ENCODE data around the gene ISL2.
A peak's percentile ranks its signal among the peaks of the same experiment; 100 is the strongest.
"Not testable (repeated sequence)": the region's sequence is repeated elsewhere in the genome, so short reads cannot be mapped to it uniquely, and the experiment has no call there.

ISL2 gene

DNA sequence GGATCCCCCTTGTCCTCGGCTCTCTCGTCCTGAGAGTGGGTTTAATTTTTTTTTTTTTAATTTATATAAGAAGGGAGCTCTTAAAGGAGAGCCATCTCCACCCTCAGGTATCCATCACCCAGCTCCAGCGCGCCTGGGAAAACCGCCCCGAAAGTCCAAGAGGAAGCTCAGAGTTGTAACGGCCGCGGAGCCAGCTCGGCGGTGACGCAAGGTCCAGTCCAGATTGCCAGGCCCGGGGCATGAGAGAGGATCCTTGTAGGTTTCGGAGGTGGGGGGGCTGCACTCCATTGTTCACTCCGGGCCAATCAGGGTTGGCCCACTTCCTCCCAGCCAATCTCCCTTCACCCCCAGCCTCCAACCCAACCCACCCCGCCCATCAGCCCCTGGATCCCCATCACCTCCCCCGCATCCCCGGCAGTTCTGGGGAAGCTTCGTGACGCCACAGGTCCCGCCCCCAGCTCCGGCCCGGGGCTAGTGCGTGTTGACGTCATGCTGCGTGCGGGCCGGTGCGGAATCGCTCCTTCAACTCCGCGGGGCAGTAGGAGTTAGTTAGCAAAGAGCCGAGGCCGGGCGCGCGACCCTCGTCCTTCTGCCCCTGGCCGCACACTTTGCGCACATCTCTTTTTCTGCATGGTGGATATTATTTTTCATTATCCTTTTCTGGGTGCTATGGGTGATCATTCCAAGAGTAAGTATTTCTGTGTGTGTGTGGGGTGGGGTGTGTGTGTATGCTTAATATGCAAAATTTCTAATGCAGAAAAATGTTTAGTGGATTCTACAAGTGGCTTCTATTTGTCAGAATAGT, at the start of gene ISL2:
TSS of gene ISL2 (plus strand) at position 520 of the 805 bp plus-strand sequence. CDS start at position 631, 111 bp downstream.
- DNase-seq (ENCODE audit: low read depth): peak; percentile 96

DNA sequence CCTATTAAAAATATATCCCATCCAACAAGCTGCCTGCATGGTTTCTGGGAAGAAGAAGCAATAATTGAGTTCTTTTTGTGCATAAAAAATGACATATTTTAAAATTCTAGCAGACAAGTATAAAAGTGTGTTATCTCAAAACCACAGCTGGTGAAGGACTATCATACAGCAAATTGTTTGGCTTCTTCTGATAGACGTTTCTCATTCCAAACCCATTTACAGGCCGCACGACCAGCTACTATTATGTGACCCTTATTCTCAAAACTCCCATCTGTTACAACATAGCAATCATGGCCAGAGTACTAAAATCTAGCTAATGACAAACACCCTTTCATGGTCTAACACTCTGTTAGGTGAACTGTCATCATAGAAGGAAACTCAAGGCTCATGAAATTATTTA, 47.0 kb upstream of the ISL2 start:
- DNase-seq (ENCODE audit: low read depth): no peak

DNA sequence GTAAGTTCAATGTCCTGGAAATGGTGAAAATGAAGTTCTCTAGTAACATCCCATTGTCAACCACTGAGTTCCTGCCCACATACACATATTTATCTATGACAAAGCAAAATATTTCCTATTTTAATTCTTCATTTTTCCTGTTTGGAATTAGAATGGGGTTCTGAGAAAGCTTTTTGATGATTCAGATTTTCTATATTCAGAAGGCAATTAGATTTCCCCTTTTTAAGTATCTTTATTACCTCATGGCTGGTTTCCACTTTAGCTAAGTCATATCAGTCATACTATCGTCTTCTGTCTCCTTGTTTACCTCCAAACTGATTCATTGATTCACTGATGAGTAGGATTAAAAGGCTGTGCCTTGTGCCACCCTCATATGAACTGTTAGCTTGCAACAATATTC, 43.2 kb upstream of the ISL2 start:
- DNase-seq (ENCODE audit: low read depth): peak; percentile 49

DNA sequence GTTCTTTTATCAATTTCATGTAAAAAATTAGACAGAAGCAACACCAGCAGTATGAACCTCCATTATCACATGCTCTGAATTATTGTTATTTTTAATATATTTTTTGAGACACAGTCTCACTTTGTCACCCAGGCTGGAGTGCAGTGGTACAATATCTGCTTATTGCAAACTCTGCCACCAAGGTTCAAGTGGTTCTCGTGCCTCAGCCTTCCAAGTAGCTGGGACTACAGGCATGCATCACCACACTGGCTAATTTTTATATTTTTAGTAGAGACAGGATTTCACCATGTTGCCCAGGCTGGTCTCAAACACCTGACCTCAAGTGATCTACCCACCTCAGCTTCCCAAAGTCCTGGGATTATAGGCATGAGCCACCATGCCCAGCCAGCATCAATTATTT, 42.1 kb upstream of the ISL2 start:
- DNase-seq (ENCODE audit: low read depth): not testable (repeated sequence)

DNA sequence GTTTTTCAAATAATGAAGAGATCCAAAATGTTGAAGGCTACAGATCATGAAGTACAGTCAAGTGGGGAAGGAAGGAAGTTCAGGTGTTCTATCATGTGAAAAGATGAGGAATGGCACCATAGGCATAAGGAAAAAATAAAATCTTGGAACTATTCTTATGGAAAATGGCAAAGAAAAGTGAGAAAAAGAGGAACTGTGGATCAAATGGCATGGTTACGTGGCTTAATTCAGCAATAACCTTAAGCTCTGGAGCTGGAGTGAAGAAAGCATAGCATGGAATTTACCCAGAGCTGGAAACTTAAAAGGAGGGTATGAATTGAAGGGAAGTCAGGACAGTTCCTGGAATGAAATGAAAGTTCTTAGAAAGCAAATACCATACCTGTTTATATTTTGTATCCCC, 39.7 kb upstream of the ISL2 start:
- no peak for DNase-seq (ENCODE audit: low read depth)

DNA sequence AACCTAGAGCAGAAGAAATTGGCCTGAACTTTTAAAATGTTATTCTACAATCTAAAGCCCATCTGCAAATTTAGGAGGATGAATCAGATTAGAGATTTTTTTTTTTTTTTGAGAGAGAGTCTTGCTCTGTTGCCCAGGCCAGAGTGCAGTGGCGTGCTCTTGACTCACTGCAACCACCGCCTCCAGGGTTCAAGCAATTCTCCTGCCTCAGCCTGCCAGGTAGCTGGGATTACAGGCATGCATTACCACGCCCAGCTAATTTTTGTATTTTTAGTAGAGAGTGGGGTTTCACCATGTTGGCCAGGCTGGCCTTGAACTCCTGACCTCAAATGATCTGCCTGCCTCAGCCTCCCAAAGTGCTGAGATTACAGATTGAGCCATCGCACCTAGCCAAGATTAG, 38.6 kb upstream of the ISL2 start:
- not testable (repeated sequence) for DNase-seq (ENCODE audit: low read depth)

DNA sequence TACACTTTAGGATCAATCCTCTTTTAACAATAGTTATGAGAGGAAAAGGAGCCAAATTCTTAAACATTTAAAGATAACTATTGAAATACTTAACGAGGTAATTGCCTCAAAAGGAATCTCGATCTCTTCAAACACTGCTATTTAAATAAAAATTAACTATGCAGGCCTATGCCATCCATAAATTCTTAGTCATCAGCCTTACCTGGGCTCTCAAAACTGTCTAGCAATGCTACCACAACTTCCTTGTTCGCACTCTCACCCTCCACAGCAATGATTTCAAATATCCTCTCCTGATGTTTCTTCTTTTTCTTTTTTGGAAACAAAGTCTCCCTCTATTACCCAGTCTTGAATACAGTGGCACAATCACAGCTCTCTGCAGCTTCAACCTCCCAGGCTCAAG, 37.6 kb upstream of the ISL2 start:
- DNase-seq (ENCODE audit: low read depth): no peak

DNA sequence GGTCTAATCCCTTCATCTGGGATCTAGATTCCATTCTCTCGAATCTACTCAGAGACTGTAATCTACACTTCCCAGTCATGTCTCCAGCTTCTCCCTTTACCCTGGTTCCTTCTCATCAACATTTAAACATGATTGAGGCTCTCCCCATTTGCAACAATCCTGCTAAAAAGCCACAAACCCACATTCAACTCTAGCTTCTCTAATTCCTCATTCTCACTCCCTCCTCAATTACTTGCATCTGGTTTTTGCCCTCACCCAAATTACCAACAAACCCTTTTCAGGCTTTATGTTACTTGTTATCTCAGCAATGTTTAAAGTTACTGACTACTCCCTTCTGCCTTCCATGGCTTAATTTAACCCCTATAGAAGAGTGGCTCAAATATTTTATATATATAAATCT, 36.8 kb upstream of the ISL2 start:
- no peak for DNase-seq (ENCODE audit: low read depth)

DNA sequence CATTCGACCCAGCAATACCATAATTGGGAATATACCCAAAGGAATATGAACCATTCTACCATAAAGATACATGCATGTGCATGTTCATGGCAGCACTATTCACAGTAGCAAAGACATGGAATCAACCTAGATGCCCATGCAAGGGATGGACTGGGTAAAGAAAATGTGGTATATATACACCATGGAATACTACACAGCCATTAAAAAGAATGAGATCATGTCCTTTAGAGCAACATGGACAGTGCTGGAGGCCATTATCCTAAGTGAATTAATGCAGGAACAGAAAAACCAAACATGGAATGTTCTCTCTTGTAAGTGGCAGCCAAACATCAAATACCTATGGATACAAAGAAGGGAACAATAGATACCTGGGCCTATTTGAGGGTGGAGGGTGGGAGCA, 32.7 kb upstream of the ISL2 start:
- no peak for DNase-seq (ENCODE audit: low read depth)

DNA sequence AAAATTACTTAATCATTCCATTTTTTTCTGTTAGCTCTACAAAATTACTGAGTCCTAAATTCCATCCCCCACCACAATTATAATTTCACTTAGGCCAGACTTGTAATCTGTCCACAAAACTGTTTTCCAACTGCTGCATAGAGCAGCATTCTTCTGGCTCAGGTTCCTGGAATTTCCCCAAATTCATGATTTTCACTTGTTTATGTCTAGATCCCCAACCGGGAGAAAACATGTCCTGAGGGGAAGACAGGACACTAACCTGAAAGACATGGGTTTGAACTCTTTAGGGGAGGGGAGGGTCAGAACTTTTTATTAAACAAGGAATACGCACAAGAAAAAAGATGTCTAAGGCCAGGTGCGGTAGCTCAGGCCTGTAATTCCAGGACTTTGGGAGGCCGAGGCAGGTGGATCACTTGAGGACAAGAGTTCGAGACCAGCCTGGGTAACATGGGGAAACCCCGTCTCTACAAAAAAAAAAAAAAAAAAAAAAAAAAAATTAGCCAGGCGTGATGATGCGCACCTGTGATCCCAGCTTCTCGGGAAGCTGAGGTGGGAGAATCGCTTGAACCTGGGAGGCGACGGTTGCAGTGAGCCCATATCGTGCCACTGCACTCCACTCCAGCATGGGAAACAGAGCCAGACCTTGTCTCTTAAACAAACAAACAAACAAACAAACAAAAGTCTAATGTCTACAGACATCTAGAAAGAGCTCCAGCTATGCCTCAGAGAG, 26.8 kb upstream of the ISL2 start:
- DNase-seq (ENCODE audit: low read depth): peak; percentile 16

DNA sequence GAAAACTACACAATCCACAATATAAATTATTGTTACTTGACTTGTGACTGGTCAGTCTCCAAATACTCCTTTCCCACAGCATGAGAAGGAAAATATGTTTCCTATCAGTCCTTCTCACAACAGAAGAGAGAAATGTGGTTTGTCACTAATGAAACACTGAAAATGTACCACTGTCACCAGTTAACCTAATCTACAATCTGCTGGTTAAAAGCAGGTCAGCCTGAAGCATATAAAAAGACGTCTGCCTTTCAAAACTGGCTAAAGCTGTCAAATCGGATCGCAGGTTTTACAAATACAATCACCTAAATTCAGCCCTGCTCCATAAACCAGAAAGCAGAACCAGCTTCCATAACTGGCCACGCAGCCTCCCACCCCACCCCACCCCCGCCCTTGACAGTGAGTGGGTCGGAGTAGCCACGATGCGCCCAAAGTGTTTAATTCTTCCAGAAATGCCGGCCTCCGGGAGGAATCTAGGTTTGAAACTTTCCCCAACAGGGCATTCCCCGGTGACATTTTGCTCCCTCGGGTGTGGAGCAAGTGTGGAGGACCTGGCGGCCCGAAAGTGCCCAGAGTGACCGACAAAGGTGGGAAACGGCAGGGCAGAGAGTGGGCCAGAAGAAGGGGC, 26.0 kb upstream of the ISL2 start:
- peak; percentile 35 for DNase-seq (ENCODE audit: low read depth)

DNA sequence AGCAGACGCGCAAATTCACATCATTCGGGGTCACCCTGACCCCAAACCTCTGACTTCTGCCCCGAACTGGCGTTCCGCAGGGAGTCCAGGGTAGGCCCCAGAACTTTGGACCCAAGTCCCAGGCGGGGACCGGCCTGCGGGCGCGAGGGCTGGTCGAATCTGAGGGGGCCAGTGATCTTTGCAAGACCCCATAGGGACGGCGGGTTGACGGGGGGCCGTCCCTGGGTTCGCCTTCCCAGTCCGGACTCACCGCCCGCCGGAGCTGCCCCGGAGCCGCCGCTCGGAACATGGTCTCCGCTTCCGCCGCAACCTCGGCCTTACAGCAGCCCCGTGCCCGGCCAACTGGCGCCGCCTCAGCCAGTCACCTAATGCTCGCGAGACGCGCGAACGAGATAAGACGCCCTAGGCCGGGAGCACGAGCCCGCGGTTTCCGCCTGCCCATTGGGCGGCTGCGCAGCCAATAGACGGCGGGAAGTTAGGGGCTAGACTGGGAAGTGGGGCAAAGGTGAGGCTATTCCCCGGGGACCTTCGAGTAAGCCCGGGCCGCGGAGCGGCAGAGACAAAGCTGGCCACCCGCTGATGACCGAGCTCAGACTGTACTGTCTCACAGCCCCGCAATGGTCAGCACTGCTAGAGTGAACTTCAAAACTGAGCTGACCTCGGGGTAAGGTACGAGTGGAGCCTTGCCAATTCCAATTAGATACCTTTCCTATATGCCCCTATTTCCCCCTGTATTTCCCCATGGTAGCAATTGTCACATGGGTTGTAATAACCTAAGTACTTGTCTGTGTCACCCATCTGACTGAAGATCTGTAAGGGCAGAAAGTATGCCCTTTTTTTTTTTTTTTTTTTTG, 25.2 kb upstream of the ISL2 start, which contains the start of gene ETFA:
TSS of gene ETFA (minus strand) at position 370 of the 854 bp plus-strand sequence. CDS start at position 289, 81 bp downstream.
- DNase-seq (ENCODE audit: low read depth): peak; percentile 96

DNA sequence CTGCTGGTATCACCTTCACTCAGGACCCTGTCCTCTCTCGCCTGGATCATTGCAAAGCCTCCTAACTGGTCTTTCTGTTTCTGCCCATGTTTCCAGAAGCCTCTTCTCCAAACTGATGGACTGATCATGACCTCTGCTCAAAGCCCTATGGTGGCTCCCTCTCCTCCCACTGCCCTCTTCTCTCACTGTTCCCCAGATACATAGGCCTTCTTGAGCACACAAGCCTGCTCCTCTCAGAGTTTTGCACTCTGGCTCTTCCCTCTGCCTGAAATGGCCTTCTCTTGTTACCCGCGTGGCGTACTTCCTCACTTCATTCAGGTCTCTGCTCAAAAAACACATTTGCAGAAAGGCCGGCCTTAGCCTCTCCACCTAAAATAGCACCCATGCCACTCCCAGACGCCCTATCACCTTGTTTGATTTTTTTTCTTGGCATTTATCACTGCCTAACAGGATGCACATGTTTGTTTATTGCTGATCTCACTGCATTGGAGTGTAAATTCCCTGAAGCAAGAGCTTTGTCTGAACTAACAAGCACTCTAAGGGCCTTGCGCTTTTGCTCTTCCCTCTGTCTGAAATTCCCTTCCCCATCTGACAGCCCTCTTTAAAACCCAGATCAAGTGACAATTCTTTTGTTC, 23.9 kb upstream of the ISL2 start:
- peak; percentile 78 for DNase-seq (ENCODE audit: low read depth)

DNA sequence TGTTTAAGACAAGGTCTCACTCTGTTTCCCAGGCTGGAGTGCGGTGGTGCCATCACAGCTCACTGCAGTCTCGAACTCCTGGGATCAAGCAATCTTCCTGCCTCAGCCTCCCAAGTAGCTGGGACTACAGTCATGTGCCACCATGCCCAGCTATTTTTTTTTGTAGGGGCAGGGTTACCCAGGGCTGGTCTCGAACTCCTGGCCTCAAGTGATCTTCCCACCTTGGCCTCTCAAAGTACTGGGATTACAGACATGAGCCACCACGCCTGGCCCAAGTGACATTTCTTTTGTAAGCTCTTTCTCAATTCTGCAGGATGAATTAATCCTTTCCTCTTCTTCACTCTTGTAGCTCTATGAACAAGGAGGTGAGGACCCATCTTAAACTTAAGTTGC, 23.4 kb upstream of the ISL2 start:
- DNase-seq (ENCODE audit: low read depth): not testable (repeated sequence)

DNA sequence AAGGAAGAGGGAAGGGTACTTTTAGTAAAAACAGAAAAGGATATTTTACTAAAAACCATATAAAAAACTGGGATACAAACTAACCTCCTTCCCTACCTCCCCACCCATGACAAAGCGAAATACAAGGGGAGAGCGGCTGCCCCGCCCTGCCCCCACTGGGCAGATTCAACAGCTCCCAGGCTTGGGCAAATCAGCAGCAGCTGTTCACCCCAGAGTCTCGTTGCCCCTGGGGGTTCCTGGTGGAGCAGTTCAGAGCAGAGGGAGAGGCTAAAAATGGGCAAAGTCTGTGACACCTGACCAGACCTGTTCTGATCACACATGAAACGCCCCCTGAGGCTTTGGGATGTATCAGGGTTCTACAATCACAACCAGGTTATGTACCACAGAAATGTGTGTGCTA, 22.8 kb upstream of the ISL2 start:
- DNase-seq (ENCODE audit: low read depth): no peak

DNA sequence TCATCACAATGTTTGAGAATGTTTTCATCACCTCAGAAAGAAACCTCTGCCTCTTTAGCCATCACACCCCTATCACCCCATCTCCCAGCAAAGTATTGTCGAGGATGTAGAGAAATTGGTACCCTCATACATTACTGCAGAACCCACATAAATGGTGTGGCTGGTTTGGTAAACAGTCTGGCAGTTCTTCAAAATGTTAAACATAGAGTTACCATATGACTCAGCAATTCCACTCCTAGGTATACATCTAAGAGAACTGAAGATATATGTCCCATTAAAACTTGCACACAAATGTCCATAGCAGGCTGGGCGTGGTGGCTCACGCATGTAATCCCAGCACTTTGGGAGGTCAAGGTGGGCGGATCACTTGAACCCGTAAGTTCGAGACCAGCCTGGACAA, 16.6 kb upstream of the ISL2 start:
- DNase-seq (ENCODE audit: low read depth): no peak

DNA sequence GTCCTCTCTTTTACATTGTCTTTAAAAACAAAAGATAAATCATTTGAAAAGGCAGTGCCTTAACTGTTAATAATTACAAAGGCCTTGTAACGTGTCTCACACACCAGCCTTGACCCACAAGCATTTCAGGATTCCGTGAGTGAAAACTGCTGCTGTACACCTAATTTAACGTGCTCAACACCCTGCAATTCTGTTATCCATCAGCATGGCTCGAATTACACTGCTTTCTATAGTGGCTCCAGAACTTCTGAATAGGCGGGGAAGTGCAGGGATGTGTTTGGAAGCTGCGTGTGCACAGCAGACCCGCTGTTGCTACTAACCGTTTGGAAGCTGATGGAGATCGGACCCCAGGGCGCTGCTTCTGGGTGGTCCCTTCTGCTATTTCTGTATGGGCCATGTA, 15.4 kb upstream of the ISL2 start:
- DNase-seq (ENCODE audit: low read depth): no peak

DNA sequence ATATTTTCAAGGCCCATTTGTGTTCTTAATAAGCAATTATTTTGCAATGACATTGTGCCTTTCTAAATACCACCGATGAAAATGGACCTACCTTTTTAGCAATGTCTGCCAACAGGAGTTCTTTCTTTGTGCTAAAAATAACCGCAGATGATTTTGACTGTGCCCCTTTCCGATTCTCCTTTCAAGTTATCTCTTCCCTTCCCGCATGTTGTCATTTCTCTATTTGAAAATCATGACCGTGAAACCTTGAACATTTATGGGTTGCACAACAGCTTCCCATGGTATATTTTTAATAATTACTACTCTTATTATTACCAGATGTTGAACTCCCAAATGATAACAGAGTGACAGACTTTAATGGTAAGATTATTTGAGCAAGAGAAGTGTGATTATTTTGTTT, 15.0 kb upstream of the ISL2 start:
- no peak for DNase-seq (ENCODE audit: low read depth)

DNA sequence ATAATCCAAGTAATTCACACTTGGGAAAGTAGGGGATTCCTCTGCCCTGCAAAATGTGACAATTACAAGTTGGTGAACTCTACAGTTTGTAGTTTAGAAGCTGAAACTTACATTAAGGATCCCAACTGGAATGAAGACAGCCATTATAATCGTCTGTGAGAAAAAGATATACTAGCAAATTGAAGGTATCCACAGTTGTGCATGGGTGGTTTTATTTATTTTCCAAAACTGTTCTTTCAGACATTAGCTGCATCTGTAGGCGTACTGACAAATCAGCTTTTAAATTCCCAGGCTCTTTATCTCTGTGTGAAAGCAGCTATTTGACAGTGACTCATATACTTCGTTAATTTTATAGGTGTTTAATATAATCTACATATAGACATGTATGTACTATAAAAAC, 12.5 kb upstream of the ISL2 start:
- DNase-seq (ENCODE audit: low read depth): no peak

DNA sequence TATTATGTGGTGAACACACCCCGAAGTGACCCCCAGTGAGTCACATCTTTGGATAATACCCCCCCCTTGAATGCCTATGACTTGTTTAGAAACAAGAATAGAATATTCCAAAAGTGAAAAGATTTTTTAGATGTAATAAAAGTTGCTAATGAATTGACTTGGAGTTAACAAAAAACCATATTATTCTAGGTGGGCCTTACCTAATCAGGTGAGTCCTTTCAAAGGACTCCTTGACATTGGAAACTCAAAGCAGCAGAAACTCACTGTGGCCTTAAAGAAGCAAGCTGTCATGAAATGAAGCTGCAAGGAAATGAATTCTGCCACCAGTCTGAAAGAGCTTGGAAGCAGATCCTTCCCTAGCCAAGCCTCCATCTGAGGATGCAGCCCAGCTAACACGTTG, 10.9 kb upstream of the ISL2 start:
- DNase-seq (ENCODE audit: low read depth): no peak

Data from ELR (cell line).